HG03108 (cell line): Measurements from ENCODE around the gene SH3RF3.

Experiments
- ATAC-seq: cut with Tn5 transposase; IDR thresholded peaks from one replicate; pipeline ENCODE4 v1.9.1; 2021; ENCODE audit warnings: moderate library complexity; ENCODE audit not compliant: unreplicated experiment

Gene SH3RF3

DNA sequence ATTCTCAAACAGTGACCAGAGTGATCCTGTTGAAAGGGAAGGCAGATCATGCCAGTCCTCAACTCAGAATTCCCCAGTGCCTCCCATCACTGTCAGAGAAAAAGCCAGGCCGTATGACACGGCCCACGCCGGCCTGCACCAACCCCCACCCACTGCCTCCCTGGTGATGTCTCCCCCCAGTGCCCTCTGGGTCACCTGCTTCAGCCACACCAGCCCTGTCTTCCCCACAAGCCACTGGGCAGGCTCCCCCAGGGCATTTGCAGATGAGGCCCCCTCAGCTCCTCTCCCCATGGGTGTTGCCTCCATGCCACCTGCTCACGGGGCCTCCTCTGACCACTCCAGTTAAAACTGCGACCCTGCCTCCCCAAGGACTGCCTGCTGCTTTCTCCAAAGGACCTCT, 169.8 kb downstream of the SH3RF3 start:
- no peak for ATAC-seq

DNA sequence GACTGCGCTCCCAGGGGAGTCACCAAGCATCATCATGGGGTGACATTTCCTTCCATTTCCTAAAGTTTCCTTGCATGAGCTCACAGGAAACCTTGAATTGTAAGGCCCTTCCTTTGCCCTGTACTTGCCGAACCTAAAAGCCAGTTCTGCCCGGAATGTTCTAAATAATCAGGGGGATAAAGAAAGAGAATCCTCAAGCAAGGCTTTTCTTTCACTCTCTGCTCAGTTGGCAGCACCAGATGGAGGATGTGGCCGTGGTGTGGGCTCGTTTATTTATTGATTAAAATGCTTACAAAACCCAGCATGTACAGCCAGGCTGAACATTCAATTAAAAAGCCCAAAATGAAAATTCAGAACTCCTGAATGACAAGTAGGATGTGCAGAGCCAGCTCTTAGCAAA, 170.5 kb downstream of the SH3RF3 start:
- no peak for ATAC-seq

GRCh38 chr2:109300582-109300981, 171.6 kb downstream of the SH3RF3 start:
- ATAC-seq, result no peak

GRCh38 chr2:109301746-109302145, 172.7 kb downstream of the SH3RF3 start:
- no peak for ATAC-seq

DNA sequence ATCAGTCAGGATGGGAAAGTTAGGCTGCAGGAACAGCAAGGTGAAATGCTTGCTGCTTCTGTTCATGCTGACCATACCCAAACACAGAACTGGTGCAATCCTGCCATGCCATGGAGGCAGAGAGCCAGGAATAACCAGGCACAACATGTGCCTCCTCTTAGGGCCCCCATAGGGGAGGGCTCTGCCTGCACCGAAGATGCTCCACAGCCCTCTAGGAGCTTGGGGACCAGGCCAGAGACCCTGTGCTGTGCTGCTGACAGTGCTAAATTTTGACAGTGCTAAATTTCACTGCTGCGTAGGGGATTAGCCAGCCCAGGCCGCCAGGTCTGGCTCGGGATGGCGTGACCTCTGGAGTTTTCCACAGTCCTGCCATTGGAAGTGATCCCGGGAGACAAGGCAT, 173.3 kb downstream of the SH3RF3 start:
- ATAC-seq, result no peak

- ATAC-seq, result no peak
Observed at GRCh38 chr2:109304242-109304641, 175.2 kb downstream of the SH3RF3 start.

DNA sequence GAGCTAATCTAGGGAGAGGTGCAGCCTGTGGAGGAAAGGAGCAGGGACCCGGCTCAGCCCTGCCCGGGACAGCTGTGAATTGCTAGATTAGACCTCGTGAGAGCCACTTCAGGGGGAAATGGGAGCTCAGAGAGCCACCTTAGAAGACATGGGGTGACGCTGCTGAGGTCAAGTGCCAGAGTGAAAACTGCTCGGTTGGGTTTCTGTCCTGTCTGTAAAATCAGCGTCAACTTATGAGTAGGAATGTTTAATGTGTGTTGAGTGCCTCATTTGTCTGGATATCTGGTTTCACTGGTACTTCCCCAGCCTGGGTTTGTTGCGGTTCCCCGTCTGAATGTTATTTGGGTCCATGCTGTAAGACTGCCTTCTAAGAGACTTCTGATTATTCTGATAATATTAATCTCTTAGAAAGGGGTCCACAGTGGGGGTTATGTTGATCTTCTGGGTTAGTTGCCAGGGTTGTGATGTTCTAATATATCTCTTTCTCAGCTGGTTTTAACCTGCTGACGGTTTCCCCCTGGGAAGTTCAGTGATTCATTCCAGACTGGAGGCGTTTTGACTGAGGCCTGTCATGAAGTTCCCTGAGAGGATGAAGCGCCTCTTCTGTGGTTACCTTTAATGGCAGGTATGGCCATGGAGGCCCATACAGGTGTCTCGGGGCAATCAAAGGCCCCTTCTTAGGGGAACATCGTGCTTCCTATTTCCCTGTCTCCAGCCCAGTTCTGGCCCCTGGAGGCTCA, 175.9 kb downstream of the SH3RF3 start:
- ATAC-seq, result no peak

DNA sequence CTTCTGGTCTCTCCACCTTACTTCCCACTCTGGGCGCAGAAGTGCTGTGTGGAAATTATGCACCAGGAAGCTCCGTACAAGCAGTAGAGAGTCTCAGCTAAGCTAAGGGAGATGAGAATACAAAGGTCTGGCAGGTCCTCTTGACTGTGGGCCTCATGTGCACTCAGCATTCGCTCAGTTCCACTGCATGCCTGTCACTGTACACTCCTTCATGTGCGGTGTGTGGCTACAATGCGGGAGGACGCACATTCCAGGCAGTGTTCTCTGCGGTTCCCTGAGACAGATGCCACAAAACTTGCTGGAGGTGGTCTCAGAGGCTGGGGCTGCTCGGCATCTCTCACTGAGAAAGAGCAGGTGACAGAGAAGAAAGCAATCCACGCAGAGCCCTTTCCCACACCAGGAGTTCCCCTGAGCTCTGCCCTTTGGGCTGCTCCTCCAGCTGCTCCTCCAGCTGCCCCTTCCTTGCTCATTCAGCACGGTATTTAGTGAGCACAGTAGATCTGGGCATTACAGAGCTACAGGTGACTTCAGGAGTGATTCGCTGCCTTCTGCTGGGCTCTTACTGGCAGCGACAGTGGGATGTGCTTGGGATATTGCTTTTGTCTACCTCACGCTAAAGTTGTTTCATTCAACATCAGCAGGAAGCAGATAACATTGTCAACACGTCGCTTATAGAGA, 176.6 kb downstream of the SH3RF3 start:
- no peak for ATAC-seq

DNA sequence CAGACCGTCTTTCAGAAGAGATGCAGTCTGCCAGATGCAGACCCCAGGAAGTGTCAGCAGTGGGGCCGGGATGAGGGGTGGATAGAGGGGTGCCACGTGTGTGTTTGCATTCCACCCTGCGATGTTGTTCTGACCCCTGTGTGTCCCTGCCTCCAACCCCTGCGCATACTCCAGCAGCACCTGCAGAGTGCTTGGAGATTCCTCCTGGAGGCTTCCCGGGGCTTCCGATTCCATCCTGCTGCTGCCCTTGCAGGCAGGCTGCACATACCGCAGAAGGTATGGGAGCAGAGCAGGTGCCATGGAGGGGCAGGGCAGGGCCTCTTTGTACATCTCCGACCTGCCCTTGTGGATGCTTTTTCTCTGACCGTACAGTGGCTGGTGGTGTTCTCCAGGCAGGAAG, 177.2 kb downstream of the SH3RF3 start:
- no peak for ATAC-seq

GRCh38 chr2:109311771-109312170, 182.8 kb downstream of the SH3RF3 start:
- ATAC-seq, result no peak

DNA sequence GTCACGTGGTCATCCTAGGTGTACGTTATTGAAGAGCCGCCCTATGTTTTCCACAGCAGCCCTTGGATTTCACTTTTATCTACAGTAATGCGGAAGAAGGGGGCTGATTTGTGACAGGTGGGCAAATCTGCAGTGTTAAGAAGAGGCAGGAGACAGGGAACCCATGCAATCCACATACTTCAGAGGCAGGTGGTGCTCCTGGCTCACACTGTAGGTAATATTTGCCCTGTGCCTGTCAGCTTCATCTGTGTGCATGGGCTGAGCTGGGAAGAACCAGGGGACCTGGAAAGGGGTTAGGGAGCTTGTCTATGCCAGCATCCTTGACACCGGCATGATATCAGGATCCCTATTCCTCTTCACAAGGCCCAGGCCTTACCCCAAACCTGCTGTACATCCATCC, 183.9 kb downstream of the SH3RF3 start:
- no peak for ATAC-seq

DNA sequence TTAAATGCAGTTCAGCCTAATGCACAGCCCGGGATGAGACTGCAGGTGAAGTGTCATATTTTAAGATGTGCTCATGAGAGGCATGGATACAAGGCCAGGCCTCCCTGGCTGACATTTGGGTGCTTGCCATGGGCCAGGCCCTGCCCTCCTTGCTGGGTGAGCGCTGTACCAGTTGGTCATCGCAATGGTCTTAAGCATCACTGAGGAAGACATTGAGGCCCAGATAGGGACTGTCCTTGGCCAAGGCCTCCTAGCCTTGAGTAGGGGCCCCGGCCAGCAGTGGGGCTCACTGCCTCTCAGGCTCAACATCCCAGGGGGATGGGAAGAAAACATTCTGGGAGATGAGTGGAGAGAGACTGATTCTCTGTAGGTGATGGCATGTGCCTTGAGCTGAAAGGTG, 184.3 kb downstream of the SH3RF3 start:
- no peak for ATAC-seq

DNA sequence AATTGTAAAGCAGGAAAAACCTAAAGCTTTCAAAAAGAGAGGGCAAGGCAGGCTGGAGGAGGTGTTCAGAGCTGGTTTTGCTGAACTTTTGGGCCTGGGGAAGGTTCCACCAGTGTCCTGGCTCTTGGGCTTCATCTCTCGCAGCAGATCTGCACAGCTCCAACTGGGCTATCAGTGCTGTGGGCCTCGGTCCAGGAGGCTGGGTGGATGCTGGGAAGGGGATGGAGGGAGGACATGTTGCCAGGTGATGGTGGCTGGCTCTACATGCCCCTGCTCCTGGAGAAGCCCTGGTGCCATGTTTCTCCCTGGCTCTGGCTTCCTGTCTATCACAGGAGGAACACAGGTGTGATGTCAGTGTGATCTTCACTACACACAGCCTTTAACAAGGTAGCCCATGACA, 187.1 kb downstream of the SH3RF3 start:
- no peak for ATAC-seq

DNA sequence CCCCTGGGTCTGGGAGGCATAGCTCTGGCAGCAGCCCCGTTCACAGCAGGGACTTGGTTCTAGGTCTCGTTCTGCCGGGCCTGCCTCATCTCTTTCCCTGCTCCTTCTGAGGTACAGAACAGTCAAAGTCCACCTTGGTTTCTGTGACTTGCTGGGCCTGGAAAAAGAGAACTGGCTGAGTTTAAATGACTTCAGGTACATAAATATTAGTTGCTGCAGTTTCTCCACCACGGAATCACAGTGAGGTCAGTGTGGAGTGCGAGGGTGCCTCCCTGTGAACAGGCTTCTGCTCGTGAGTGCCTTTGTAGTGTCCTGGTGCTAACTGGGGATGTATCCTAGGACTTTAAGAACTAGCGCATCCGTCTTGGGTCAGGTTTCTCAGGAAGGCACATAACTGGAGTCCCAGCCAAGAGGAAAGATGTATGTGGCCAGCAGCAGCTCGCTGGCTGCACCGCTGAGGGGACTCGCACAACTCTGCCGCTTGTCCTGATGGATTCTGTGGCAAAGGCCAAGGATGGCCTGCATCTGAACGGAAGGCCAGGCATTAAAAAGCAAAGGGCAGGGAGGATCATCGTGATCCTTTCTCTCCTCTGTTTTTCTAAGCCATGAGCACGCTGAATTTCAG, 188.6 kb downstream of the SH3RF3 start:
- ATAC-seq, result no peak

- ATAC-seq, result no peak
Observed at GRCh38 chr2:109318150-109318948, 189.3 kb downstream of the SH3RF3 start.

DNA sequence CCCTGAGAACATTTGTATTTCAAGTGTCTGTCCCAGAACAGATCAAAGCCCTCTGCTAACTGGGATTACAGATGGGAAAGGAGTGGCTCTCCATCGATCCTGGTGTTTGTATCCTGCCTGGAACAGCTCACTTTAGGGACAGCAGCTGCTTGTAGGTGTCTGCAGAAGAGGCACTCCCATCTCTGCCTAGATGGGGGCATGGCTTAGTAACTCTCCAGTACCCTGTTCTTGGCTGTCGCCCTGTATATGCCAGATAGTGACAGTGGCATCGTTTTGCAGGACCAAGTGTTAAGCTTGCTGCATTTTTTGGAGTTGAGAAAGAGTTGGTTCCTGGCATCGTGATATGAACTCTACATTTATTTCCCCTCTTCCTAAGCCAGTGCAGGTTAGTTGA, 189.9 kb downstream of the SH3RF3 start:
- no peak for ATAC-seq

- ATAC-seq, result no peak
Observed at GRCh38 chr2:109320195-109320922, 191.4 kb downstream of the SH3RF3 start.

DNA sequence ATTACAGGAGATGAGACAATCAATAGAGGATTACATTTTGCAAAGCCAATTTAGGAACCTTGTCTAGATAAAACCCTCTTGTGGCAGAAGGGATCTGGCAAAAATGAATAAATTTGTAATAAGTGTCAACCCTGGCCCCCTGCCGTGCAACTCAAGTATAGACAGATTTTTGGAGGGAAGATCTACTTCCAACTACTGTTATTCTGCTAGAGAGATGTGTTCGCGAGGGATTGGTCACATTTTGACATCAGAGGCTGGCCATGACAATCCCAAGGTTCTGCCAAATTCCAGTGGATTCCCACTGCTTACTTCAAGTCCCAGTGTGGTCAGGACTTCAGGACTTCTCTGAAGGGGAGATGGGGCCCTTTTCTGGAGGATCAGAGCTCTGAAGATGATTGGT, 192.6 kb downstream of the SH3RF3 start:
- no peak for ATAC-seq

- ATAC-seq, result no peak
Observed at GRCh38 chr2:109322111-109322510, 193.1 kb downstream of the SH3RF3 start.

- ATAC-seq, result no peak
Observed at GRCh38 chr2:109322641-109323040, 193.6 kb downstream of the SH3RF3 start.

GRCh38 chr2:109324861-109325260, 195.9 kb downstream of the SH3RF3 start:
- ATAC-seq, result no peak
